ENCODE data around the gene SLC24A3. TPM values are rescaled to one million over a fixed set of nuclear protein-coding genes. Genes with fewer than 3 reads are reported as not detected.

Gene SLC24A3
- total RNA-seq, 1 donor from 2014 or later, result 0.79 TPM

DNA sequence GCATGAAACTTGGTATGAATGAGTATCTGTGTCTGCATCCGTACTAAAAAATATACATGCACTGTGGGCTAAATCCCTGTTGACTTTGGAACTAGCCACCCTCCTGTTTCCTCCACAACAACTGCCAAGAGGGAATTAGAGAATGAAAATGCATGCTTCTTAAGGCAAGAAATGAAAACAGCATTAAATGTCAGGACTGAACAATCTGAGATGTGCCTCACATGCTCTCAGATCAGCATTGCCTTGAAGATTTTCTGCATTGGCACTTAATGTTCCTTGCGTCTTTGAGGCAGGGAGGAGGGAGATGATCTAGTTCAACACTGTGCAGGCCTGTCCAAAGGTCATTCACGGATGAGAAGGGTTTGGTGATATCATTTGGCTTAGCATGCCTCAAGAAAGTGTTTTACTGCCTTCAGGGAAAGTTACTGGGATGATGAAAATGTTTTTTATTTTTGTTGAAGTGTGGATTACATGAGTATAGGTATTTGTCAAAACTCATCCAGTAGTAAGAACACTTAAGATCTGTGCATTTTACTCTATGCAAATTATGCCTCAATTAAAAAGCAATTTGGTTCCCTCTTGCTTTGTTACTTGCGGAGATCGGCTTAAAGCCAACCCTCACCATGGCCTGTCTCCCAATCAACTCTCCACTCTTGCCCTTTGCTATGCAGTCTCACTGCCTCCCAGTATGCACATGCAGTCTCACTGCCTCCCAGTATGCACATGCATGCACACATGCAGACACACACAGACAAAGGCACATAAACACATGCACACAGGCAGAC is 498.1 kb downstream of the SLC24A3 start:
- Histone ChIP-seq H3K79me2 (ENCODE audit: insufficient read depth, low read length) (no peaks in the 10 kb centered on the region), H3K27me3 (ENCODE audit: insufficient read depth, low read length) (peaks cover 7% of the 10 kb centered on the region), H3K4me1 (ENCODE audit: insufficient read depth, low read length) (no peaks in the 10 kb centered on the region), H3K36me3 (ENCODE audit: insufficient read depth, low read length) (no peaks in the 10 kb centered on the region), H2AFZ (ENCODE audit: low read depth, low read length) (no peak overlapping the region), H3K9ac (ENCODE audit: low read length) (no peak overlapping the region), H4K20me1 (ENCODE audit: insufficient read depth, low read length) (no peaks in the 10 kb centered on the region), H3K9me3 (ENCODE audit: insufficient read depth, low read depth, low read length) (no peaks in the 10 kb centered on the region), H3K4me2 (ENCODE audit: low read length) (no peak overlapping the region), H3K4me3 (ENCODE audit: insufficient read depth, low read depth, low read length) (no peak overlapping the region), H3K27ac (ENCODE audit: low read depth, low read length) (no peak overlapping the region)
- DNase-seq (ENCODE audit: low read depth), result no peak
- Mint-ChIP-seq H3K4me3 (ENCODE audit: unreplicated experiment) (no peak overlapping the region), H3K9me3 (ENCODE audit: unreplicated experiment) (peaks cover 2% of the 10 kb centered on the region), H3K36me3 (ENCODE audit: low read depth, unreplicated experiment) (no peaks in the 10 kb centered on the region), H3K27me3 (ENCODE audit: low read depth, unreplicated experiment) (peaks cover 3% of the 10 kb centered on the region), H3K4me1 (ENCODE audit: low read depth, unreplicated experiment) (no peaks in the 10 kb centered on the region), H3K27ac (ENCODE audit: unreplicated experiment) (no peak overlapping the region)
- TF ChIP-seq, protein P1, sequence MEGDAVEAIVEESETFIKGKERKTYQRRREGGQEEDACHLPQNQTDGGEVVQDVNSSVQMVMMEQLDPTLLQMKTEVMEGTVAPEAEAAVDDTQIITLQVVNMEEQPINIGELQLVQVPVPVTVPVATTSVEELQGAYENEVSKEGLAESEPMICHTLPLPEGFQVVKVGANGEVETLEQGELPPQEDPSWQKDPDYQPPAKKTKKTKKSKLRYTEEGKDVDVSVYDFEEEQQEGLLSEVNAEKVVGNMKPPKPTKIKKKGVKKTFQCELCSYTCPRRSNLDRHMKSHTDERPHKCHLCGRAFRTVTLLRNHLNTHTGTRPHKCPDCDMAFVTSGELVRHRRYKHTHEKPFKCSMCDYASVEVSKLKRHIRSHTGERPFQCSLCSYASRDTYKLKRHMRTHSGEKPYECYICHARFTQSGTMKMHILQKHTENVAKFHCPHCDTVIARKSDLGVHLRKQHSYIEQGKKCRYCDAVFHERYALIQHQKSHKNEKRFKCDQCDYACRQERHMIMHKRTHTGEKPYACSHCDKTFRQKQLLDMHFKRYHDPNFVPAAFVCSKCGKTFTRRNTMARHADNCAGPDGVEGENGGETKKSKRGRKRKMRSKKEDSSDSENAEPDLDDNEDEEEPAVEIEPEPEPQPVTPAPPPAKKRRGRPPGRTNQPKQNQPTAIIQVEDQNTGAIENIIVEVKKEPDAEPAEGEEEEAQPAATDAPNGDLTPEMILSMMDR (IDR thresholded peaks at IDR 0.05; ENCODE audit: insufficient read depth, low read depth, low read length), result no peak
- no peak for TF ChIP-seq EZH2 (IDR thresholded peaks at IDR 0.05; ENCODE audit: insufficient read depth, low read length)
- no peak for FAIRE-seq

- Mint-ChIP-seq H3K4me1 (ENCODE audit: low read depth, unreplicated experiment) (no peaks in the 10 kb centered on the region), H3K27me3 (ENCODE audit: low read depth, unreplicated experiment) (peaks cover 3% of the 10 kb centered on the region), H3K9me3 (ENCODE audit: unreplicated experiment) (peaks cover 2% of the 10 kb centered on the region), H3K36me3 (ENCODE audit: low read depth, unreplicated experiment) (no peaks in the 10 kb centered on the region), H3K27ac (ENCODE audit: unreplicated experiment) (no peak overlapping the region), H3K4me3 (ENCODE audit: unreplicated experiment) (no peak overlapping the region)
- H3K9ac ChIP-seq (ENCODE audit: low read length), result no peak overlapping the region
- H3K9me3 ChIP-seq (ENCODE audit: insufficient read depth, low read depth, low read length), result no peaks in the 10 kb centered on the region
- no peak for FAIRE-seq
- H2AFZ ChIP-seq (ENCODE audit: low read depth, low read length), result no peak overlapping the region
- TF ChIP-seq, protein P1 (IDR thresholded peaks at IDR 0.05; ENCODE audit: insufficient read depth, low read depth, low read length), result no peak
- TF ChIP-seq EZH2 (IDR thresholded peaks at IDR 0.05; ENCODE audit: insufficient read depth, low read length), result no peak
- H3K4me2 ChIP-seq (ENCODE audit: low read length), result no peak overlapping the region
- H3K27me3 ChIP-seq (ENCODE audit: insufficient read depth, low read length), result peaks cover 7% of the 10 kb centered on the region
- no peak overlapping the region for H3K4me3 ChIP-seq (ENCODE audit: insufficient read depth, low read depth, low read length)
- no peak for DNase-seq (ENCODE audit: low read depth)
- no peaks in the 10 kb centered on the region for H3K4me1 ChIP-seq (ENCODE audit: insufficient read depth, low read length)
- no peaks in the 10 kb centered on the region for H3K36me3 ChIP-seq (ENCODE audit: insufficient read depth, low read length)
- no peaks in the 10 kb centered on the region for H4K20me1 ChIP-seq (ENCODE audit: insufficient read depth, low read length)
- no peaks in the 10 kb centered on the region for H3K79me2 ChIP-seq (ENCODE audit: insufficient read depth, low read length)
- no peak overlapping the region for H3K27ac ChIP-seq (ENCODE audit: low read depth, low read length)
These were observed 498.7 kb downstream of the SLC24A3 start for GRCh38 chr20:19711126-19711525.

GRCh38 chr20:19712721-19713260 is 500.3 kb downstream of the SLC24A3 start:
- no peaks in the 10 kb centered on the region for H3K36me3 ChIP-seq (ENCODE audit: insufficient read depth, low read length)
- DNase-seq (ENCODE audit: low read depth) (no peak), FAIRE-seq (no peak)
- no peak overlapping the region for H2AFZ ChIP-seq (ENCODE audit: low read depth, low read length)
- H3K4me1 Mint-ChIP-seq (ENCODE audit: low read depth, unreplicated experiment), result no peaks in the 10 kb centered on the region
- peaks cover 10% of the 10 kb centered on the region for H3K27me3 ChIP-seq (ENCODE audit: insufficient read depth, low read length)
- H3K9me3 ChIP-seq (ENCODE audit: insufficient read depth, low read depth, low read length), result no peaks in the 10 kb centered on the region
- H3K9ac ChIP-seq (ENCODE audit: low read length), result no peak overlapping the region
- H3K4me2 ChIP-seq (ENCODE audit: low read length), result no peak overlapping the region
- no peaks in the 10 kb centered on the region for H3K79me2 ChIP-seq (ENCODE audit: insufficient read depth, low read length)
- no peak overlapping the region for H3K4me3 ChIP-seq (ENCODE audit: insufficient read depth, low read depth, low read length)
- H3K27ac Mint-ChIP-seq (ENCODE audit: unreplicated experiment), result no peak overlapping the region
- no peaks in the 10 kb centered on the region for H4K20me1 ChIP-seq (ENCODE audit: insufficient read depth, low read length)
- peaks cover 3% of the 10 kb centered on the region for H3K27me3 Mint-ChIP-seq (ENCODE audit: low read depth, unreplicated experiment)
- peaks cover 6% of the 10 kb centered on the region for H3K9me3 Mint-ChIP-seq (ENCODE audit: unreplicated experiment)
- no peaks in the 10 kb centered on the region for H3K36me3 Mint-ChIP-seq (ENCODE audit: low read depth, unreplicated experiment)
- H3K27ac ChIP-seq (ENCODE audit: low read depth, low read length), result no peak overlapping the region
- no peaks in the 10 kb centered on the region for H3K4me1 ChIP-seq (ENCODE audit: insufficient read depth, low read length)
- TF ChIP-seq, protein P1 (IDR thresholded peaks at IDR 0.05; ENCODE audit: insufficient read depth, low read depth, low read length), result no peak
- TF ChIP-seq EZH2 (IDR thresholded peaks at IDR 0.05; ENCODE audit: insufficient read depth, low read length), result no peak
- no peak overlapping the region for H3K4me3 Mint-ChIP-seq (ENCODE audit: unreplicated experiment)

Measured in astrocyte (in vitro differentiated cells and primary cell).